Dendritic cell treated with granulocyte-macrophage colony-stimulating factor and Interleukin-4, amounts not matched to agents 40 ng/mL and 50 ng/mL, for 4 days (primary cell): ENCODE data around the gene SRSF11.

Experiments used
- H3K27ac Mint-ChIP-seq: one replicate; pipeline ENCODE4 v1.8.0; 2022; ENCODE audit warnings: mild to moderate bottlenecking, mixed read lengths
- H3K27me3 Mint-ChIP-seq: one replicate; pipeline ENCODE4 v1.8.0; 2022; ENCODE audit warnings: mild to moderate bottlenecking, mixed read lengths
- H3K36me3 Mint-ChIP-seq: one replicate; pipeline ENCODE4 v1.8.0; 2022; ENCODE audit warnings: low read depth, mixed read lengths
- H3K4me1 Mint-ChIP-seq: one replicate; pipeline ENCODE4 v1.8.0; 2022; ENCODE audit warnings: low read depth, mixed read lengths
- H3K4me3 Mint-ChIP-seq: one replicate; pipeline ENCODE4 v1.8.0; 2022; ENCODE audit warnings: mild to moderate bottlenecking, moderate library complexity, mixed read lengths
- H3K9me3 Mint-ChIP-seq: one replicate; pipeline ENCODE4 v1.8.0; 2022; ENCODE audit warnings: mixed read lengths
- intact Hi-C: fragments of 100-400 bp; cut with micrococcal nuclease; formaldehyde crosslinking; loops from one replicate; pipeline ENCODE4 v1.15.0; 2022

The SRSF11 gene

DNA sequence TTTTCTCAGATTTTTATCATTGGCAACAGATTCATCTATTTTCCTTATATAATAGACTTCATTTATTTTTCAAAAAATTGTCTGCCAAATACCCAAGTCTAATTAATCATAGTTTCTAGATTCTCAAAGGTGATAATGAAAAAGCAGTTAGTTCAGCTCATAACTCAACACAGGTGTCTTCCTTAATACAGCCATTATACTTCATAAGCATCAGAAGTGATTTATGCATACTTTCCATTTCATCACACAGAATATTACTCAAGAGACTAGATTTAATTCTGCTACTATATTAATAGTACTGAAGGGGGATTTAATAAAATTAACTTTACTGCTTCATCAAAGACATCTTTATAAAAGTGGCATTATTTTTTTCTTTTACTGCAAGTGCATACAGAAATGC lies 18.8 kb downstream of the SRSF11 start:
- Mint-ChIP-seq H3K4me1 (no peaks in the 10 kb centered on the region), H3K9me3 (no peaks in the 10 kb centered on the region), H3K27me3 (no peaks in the 10 kb centered on the region), H3K36me3 (peaks cover 94% of the 10 kb centered on the region), H3K27ac (no peak overlapping the region), H3K4me3 (no peak overlapping the region)
- intact Hi-C loops, result loop anchor here (5.0 to 10.0 kb wide), 3 partner anchors 55 to 827 kb away; no protein-coding TSS in a partner anchor

DNA sequence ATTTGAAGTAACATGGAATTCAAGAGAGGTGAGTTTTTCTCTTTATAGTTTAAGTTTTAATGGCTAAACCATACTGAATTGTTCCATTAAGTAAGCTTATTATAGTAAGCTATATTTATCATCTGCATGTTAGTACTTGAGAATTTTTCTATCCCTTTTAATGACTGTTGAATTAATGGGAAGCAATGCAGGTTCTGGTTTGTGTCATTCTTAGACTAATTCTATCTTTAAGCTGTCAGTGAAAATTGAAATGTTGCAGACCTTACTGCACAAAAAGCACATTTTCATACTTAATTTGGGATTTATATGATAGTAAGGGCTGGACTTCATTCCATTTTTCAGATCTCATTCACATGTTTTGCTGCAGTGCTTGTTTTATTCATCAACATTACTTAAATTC lies 25.9 kb downstream of the SRSF11 start:
- no peaks in the 10 kb centered on the region for H3K4me1 Mint-ChIP-seq
- intact Hi-C loops, result no loop called here
- H3K36me3 Mint-ChIP-seq, result peaks cover 94% of the 10 kb centered on the region
- H3K27me3 Mint-ChIP-seq, result no peaks in the 10 kb centered on the region
- no peak overlapping the region for H3K27ac Mint-ChIP-seq
- no peak overlapping the region for H3K4me3 Mint-ChIP-seq
- no peaks in the 10 kb centered on the region for H3K9me3 Mint-ChIP-seq

DNA sequence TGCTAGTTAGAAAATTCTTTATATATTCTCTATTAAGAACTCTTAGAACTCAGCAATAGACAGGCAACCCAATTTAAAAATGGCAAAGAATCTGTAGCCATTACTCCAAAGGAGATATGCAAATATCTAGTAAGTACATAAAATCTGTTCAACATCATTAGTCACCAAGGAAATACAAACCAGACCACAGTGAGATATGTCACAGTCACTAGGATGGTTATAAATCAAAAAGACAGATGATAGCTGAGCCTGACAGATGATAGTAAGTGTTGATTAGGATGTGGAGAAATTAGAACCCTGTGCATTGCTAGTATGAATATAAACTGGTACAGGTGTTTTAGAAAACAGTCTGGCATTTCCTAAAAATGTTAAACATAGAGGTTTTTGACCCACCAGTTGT lies 26.6 kb downstream of the SRSF11 start:
- H3K9me3 Mint-ChIP-seq, result no peaks in the 10 kb centered on the region
- no peaks in the 10 kb centered on the region for H3K27me3 Mint-ChIP-seq
- intact Hi-C loops, result loop anchor here (2.0 kb wide), 1 partner anchor 13 kb away; no protein-coding TSS in a partner anchor
- H3K4me3 Mint-ChIP-seq, result no peak overlapping the region
- H3K36me3 Mint-ChIP-seq, result peaks cover 90% of the 10 kb centered on the region
- no peak overlapping the region for H3K27ac Mint-ChIP-seq
- no peaks in the 10 kb centered on the region for H3K4me1 Mint-ChIP-seq

DNA sequence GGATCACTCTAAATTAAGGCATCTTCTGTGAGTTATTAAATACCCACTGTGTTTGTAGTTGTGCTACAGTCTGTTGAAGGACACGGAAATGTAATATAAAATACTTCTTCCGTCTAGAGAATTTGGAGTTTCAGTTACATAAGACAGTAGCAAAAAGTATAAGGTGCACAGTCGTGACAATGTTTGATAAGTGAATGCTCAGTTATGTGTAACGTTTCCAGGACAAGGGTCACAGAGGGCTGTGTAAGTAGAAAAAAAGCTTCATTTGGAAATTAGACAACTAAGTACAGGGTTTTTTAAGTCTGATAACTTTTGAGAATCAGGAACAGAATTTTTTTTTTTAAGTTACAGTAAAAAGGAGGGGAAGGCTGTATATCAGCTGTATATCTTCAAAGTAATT lies 27.5 kb downstream of the SRSF11 start:
- H3K36me3 Mint-ChIP-seq, result peaks cover 86% of the 10 kb centered on the region
- H3K4me1 Mint-ChIP-seq, result no peaks in the 10 kb centered on the region
- no peak overlapping the region for H3K27ac Mint-ChIP-seq
- no peaks in the 10 kb centered on the region for H3K9me3 Mint-ChIP-seq
- H3K27me3 Mint-ChIP-seq, result no peaks in the 10 kb centered on the region
- intact Hi-C loops, result loop anchor here (2.0 kb wide), 1 partner anchor 14 kb away; no protein-coding TSS in a partner anchor
- H3K4me3 Mint-ChIP-seq, result no peak overlapping the region

DNA sequence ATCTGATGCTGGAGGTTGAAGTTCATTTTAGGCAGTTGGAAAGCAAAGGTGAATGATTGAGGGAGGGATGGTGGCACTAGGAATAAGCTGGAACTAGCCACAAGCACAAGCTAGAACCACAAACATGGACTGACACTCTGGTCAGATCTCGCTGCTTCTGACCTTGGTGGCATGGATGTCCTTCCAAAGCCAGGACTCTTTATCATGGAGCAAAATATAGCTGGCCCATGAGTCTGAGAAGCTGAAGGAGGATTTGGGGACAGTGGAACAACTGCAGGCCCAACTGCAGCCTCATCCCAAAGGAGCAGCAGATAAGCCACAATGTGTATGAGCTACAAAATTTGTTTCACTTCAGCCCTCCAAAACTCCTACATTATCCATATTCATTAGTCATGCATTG lies 35.5 kb downstream of the SRSF11 start:
- no peaks in the 10 kb centered on the region for H3K27me3 Mint-ChIP-seq
- H3K27ac Mint-ChIP-seq, result no peak overlapping the region
- H3K9me3 Mint-ChIP-seq, result no peaks in the 10 kb centered on the region
- intact Hi-C loops, result loop anchor here (10.0 kb wide), 1 partner anchor 248 kb away; no protein-coding TSS in a partner anchor
- H3K4me3 Mint-ChIP-seq, result no peak overlapping the region
- H3K4me1 Mint-ChIP-seq, result no peaks in the 10 kb centered on the region
- peaks cover 13% of the 10 kb centered on the region for H3K36me3 Mint-ChIP-seq

DNA sequence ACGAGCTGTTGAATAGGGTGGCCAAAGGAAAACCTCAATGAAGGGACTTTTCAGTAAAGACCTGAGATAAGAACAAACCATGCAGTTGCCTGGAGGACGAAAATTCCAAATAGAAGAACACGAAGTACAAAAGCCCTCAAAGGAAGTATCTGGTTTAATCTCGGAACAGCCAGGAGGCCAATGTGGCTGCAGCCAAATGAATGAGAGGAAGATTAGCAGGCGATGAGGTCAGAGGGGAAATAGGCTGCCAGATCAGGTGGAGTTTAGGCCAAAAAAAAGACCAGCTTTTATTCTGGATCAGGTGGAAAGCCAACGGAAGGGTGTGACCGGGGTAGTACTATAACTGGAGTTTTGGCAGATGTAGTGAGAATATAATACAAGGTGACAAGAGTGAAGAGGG lies 43.7 kb downstream of the SRSF11 start:
- H3K27me3 Mint-ChIP-seq, result no peaks in the 10 kb centered on the region
- peaks cover 14% of the 10 kb centered on the region for H3K9me3 Mint-ChIP-seq
- H3K4me1 Mint-ChIP-seq, result no peaks in the 10 kb centered on the region
- no peak overlapping the region for H3K4me3 Mint-ChIP-seq
- intact Hi-C loops, result no loop called here
- peaks cover 56% of the 10 kb centered on the region for H3K36me3 Mint-ChIP-seq
- no peak overlapping the region for H3K27ac Mint-ChIP-seq

DNA sequence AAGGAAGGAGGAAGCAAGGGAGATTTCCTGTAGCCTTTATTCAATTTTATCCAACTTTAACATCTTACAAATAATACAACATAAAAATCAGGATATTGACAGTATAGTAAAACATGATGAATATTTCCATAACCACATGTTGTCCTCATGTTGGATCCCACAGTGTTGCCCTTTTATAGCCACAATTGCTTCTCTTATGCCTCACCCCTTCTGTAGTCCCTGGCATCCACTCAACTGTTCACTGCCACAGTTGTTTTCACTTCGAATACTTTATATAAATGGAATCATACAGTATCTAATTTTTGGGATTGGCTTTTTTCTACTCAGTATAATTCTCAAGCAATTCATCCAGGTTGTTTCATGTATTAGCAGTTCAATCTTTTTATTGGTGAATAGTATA lies 44.8 kb downstream of the SRSF11 start:
- Mint-ChIP-seq H3K36me3 (peaks cover 57% of the 10 kb centered on the region), H3K27ac (no peak overlapping the region), H3K9me3 (peaks cover 14% of the 10 kb centered on the region), H3K4me1 (no peaks in the 10 kb centered on the region), H3K4me3 (no peak overlapping the region), H3K27me3 (no peaks in the 10 kb centered on the region)
- intact Hi-C loops, result no loop called here

DNA sequence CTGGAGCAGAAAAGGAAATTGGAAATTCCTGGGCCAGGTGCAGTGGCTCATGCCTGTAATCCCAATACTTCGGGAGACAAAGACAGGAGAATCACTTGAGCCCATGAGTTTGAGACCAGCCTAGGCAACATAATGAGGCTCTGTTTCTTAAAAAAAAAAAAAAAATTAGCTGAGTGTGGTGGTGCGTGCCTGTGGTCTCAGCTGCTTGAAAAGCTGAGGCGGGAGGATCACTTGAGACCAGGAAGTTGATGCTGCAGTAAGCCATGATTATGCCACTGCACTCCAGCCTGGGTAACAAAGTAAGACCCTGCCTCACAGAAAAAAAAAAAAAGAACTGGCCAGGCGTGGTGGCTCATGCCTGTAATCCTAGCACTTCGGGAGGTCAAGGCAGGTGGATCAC lies 56.7 kb downstream of the SRSF11 start:
- Mint-ChIP-seq H3K27me3 (no peaks in the 10 kb centered on the region), H3K27ac (no peak overlapping the region), H3K36me3 (peaks cover 78% of the 10 kb centered on the region), H3K9me3 (no peaks in the 10 kb centered on the region), H3K4me3 (no peak overlapping the region), H3K4me1 (no peaks in the 10 kb centered on the region)
- intact Hi-C loops, result no loop called here

DNA sequence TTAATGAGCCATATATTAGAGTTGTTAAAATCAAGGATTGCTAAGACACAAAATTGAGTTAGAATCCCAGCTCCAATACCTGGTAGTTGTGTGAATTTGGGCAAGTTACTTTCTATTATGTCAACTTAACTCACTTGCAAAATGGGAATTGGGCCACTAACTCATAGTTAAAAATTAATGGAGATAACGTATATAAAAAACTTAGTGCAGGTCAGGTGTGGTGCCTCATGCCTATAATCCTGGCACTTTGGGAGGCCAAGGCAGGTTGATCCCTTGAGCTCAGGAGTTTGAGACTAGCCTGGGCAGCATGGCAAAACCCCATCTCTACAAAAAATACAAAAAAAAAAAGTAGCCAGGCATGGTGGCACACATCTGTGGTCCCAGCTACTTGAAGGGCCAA lies 57.5 kb downstream of the SRSF11 start:
- Mint-ChIP-seq H3K9me3 (no peaks in the 10 kb centered on the region), H3K4me1 (no peaks in the 10 kb centered on the region), H3K36me3 (peaks cover 73% of the 10 kb centered on the region), H3K27me3 (no peaks in the 10 kb centered on the region), H3K27ac (no peak overlapping the region), H3K4me3 (no peak overlapping the region)
- intact Hi-C loops, result no loop called here

DNA sequence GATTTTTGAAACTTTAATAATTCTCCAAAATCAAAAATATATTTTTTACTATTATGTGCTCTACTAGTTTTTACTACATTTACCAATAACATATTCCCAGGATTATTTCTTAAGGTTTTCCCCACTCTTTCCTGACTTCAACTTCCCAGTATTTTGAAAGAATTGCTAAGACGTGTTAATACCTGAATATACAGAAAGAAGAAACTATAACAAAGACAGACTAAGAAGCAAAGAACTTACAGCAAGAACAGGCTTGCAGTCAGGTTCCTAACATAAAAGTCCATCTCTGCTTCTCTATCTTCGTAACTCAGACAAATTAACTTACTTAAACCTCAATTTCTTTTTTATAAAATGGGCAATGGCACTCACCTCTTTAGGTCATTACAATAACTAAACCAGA lies 63.2 kb downstream of the SRSF11 start:
- Mint-ChIP-seq H3K27me3 (no peaks in the 10 kb centered on the region), H3K27ac (no peak overlapping the region), H3K36me3 (peaks cover 43% of the 10 kb centered on the region), H3K4me1 (no peaks in the 10 kb centered on the region), H3K4me3 (no peak overlapping the region), H3K9me3 (no peaks in the 10 kb centered on the region)
- intact Hi-C loops, result no loop called here

DNA sequence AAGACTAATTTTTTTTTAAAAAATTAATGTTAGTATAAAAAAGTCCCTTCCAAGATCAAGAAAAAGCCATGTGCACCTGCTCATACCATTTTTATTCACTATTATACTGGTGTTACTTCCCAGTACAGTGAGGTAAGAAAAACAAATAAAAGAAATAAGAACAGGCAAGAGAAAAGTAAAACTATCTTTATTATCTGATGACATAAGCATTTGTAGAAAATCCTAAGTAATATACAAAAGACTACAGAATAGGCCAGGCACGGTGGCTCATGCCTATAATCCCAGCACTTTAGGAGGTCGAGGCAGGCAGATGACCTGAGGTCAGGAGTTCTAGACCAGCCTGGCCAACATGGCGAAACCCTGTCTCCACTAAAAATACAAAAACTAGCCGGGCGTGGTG lies 65.3 kb downstream of the SRSF11 start:
- Mint-ChIP-seq H3K27me3 (no peaks in the 10 kb centered on the region), H3K4me3 (no peak overlapping the region), H3K27ac (no peak overlapping the region), H3K9me3 (no peaks in the 10 kb centered on the region), H3K4me1 (no peaks in the 10 kb centered on the region), H3K36me3 (peaks cover 45% of the 10 kb centered on the region)
- intact Hi-C loops, result no loop called here

DNA sequence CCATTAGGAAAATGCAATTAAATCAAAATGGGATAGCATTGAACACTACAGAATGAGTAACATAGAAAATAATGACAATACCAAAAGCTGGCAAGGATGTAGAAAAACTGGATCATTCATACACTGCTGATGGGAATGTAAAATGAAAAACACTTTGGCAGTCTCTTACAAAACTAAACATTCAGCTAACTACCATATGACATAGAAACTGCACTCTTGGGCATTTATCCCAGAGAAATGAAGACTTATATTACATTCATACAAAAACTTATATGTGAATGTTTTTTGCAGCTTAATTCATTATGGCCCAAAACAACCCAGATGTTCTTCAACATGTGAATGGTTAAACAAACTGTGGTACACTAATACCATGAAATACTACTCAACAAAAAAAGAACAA lies 67.0 kb downstream of the SRSF11 start:
- intact Hi-C loops, result no loop called here
- no peaks in the 10 kb centered on the region for H3K27me3 Mint-ChIP-seq
- H3K4me1 Mint-ChIP-seq, result peaks cover 2% of the 10 kb centered on the region
- H3K27ac Mint-ChIP-seq, result no peak overlapping the region
- H3K9me3 Mint-ChIP-seq, result no peaks in the 10 kb centered on the region
- no peak overlapping the region for H3K4me3 Mint-ChIP-seq
- peaks cover 52% of the 10 kb centered on the region for H3K36me3 Mint-ChIP-seq

DNA sequence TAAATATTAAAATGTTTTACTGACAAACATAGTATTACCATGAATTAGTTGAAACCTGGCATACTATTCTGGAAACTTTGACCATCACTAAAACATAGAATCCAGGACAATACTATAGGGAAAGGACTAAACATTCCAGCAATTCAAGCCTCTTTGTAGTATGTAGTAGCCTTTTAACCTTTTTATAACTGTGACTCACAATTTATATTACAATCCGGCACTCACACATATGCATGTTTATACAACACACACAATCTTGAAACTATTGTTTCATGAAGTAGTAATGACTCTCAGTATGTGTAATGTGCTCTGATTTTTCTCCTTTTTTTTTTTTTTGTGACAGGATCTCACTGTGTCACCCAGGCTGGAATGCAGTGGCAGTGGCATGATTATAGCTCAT lies 69.0 kb downstream of the SRSF11 start:
- Mint-ChIP-seq H3K4me1 (peaks cover 5% of the 10 kb centered on the region), H3K27me3 (no peaks in the 10 kb centered on the region), H3K9me3 (no peaks in the 10 kb centered on the region), H3K27ac (no peak overlapping the region), H3K36me3 (peaks cover 59% of the 10 kb centered on the region), H3K4me3 (no peak overlapping the region)
- intact Hi-C loops, result loop anchor here (10.0 kb wide), 1 partner anchor 55 kb away; no protein-coding TSS in a partner anchor

DNA sequence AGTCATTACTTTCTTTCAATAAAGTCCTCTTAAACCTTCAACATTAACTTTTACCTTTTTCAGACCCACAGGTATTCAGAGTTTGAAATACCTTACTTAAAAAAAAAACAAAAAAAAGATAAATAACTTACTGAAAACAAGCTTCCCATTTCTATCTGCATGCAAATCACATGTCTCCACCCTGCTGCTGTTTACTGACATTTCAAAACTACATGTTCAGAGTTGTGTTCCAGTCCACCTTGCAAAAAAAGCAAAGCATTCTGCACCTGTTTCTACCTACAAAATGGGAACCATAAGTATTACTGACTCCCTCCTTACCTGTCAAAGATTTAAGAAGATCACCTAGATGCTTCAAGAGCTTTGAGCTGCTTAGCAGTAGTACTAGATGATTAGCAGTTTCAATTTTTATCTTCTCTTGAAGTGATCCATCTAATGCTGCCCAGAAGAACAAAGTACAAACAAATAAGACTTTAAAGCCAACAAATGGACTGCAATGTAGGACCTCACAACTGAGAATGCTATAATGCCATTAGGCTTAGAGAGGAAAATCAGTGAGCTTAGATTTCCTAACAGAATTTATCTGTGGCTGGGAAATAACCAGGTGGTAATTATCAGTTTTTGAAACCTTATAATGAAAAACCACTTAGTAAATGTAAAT lies 72.1 kb downstream of the SRSF11 start:
- intact Hi-C loops, result loop anchor here (10.0 kb wide), 1 partner anchor 59 kb away; no protein-coding TSS in a partner anchor
- no peaks in the 10 kb centered on the region for H3K9me3 Mint-ChIP-seq
- peaks cover 70% of the 10 kb centered on the region for H3K36me3 Mint-ChIP-seq
- no peak overlapping the region for H3K4me3 Mint-ChIP-seq
- H3K27ac Mint-ChIP-seq, result no peak overlapping the region
- H3K4me1 Mint-ChIP-seq, result peaks cover 5% of the 10 kb centered on the region
- no peaks in the 10 kb centered on the region for H3K27me3 Mint-ChIP-seq

DNA sequence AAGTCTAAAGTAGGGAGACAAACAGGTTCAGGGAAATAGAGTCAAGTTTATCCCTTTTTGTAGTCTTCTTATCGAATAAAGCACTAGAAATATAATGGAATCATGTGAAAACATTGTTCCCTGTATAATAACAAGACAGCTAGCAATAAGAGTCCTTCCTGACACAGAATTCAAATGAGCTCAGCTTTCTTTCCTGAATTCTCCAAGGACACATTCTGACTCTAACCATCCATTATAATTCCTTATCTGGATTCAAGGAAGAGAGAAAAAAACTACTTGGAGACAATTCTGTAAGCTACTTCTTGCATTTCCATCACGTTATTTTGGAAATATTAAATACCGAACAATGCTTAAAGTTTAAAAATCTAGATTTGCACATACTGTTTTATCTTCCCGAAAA lies 74.6 kb downstream of the SRSF11 start:
- intact Hi-C loops, result loop anchor here (10.0 kb wide), 1 partner anchor 61 kb away; no protein-coding TSS in a partner anchor
- no peaks in the 10 kb centered on the region for H3K9me3 Mint-ChIP-seq
- no peak overlapping the region for H3K27ac Mint-ChIP-seq
- H3K4me1 Mint-ChIP-seq, result peaks cover 5% of the 10 kb centered on the region
- H3K4me3 Mint-ChIP-seq, result no peak overlapping the region
- no peaks in the 10 kb centered on the region for H3K27me3 Mint-ChIP-seq
- peaks cover 73% of the 10 kb centered on the region for H3K36me3 Mint-ChIP-seq
